ENCODE data around the gene FKBP5.

GRCh38 chr6:35679399-35679798 is 9.3 kb downstream of the FKBP5 start:
- no peak for TF ChIP-seq CTCF (IDR thresholded peaks at IDR 0.05)
- no peak for TF ChIP-seq POLR2A (IDR thresholded peaks at IDR 0.05)
